GM13976 (cell line): ENCODE results near the gene DPT.

Experiments
- DNase-seq: peaks from one replicate; pipeline ENCODE4 v3.0.0; 2012; ENCODE audit warnings: low spot score
- CTCF ChIP-seq: IDR thresholded peaks from 2 replicates; pipeline ENCODE4 v1.5.1; 2012; ENCODE audit warnings: borderline replicate concordance, mild to moderate bottlenecking; ENCODE audit not compliant: insufficient read depth; ENCODE audit errors: extremely low read depth, missing control alignments, control extremely low read depth
- in situ Hi-C: fragments of 300-500 bp; cut with MboI; formaldehyde crosslinking; loops from one replicate; pipeline ENCODE4 v1.12.0; 2022; ENCODE audit warnings: low sequenced_read_pairs, mixed read lengths, inconsistent platforms; ENCODE audit not compliant: unreplicated experiment

DPT gene

DNA sequence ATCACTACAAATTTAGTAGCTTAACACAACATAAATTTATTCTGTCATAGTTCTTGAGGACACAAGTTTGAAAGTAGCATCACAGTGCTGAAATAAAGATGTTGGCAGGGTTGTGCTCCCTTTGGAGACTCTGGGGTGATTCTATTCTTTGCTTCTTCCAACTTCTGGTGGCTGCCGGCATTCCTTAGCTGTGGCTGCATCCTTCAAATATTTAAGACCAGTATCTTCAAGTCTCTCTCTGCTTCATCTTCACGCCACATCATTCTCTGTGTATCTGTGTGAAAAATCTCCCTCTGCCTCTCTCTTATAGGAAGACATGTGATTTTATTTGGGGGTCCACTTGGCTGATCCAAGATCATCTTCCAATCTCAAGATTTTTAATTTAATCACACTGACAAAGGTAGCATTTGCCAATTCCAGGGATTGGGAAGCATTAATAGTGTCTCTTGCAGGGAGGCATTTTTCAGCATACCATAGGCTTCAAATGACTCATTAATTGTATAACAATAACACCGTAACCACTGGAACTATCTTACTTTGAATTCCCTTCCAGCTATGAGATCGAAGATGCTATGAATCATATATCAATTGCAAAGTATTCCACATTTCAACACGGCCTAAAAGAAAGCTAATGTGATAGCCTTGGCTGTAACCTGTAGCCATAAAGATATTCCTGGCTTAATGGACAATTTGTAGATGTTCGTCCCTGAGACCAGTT is 74.6 kb downstream of the DPT start:
- in situ Hi-C loops, result no loop called here
- DNase-seq, result no peak
- TF ChIP-seq CTCF, result no peak

- no peak for DNase-seq
- in situ Hi-C loops, result no loop called here
- TF ChIP-seq CTCF, result no peak
These were observed 75.4 kb downstream of the DPT start for GRCh38 chr1:168653567-168653966.

- no peak for DNase-seq
- in situ Hi-C loops, result no loop called here
- no peak for TF ChIP-seq CTCF
These were observed 83.3 kb downstream of the DPT start for GRCh38 chr1:168645721-168646120.
